Right atrium auricular region (tissue), 2 donors: Measurements from ENCODE around the gene CD40. TPM values are rescaled to one million over a fixed set of nuclear protein-coding genes. Genes with fewer than 3 reads are reported as not detected.

Experiments used
- DNase-seq: peaks from one replicate; pipeline ENCODE4 v3.0.0-alpha.2; 2019; ENCODE audit warnings: low spot score
- H3K27ac ChIP-seq, 2 donors: fragments of 200-600 bp; sonication (generic); 1 replicate in 1 of 2; 2 replicates in 1 of 2; pipeline ENCODE4 v1.5.1; 2016 to 2019
- H3K27me3 ChIP-seq, 2 donors: fragments of 200-600 bp; sonication (generic); one replicate each; pipeline versions ENCODE4 v1.5.1 to v1.6.0; 2017 to 2019
- H3K36me3 ChIP-seq: fragments of 200-600 bp; sonication (generic); one replicate; pipeline ENCODE4 v1.5.1; 2016
- H3K4me1 ChIP-seq, 2 donors: fragments of 200-600 bp; sonication (generic); one replicate each; pipeline versions ENCODE4 v1.5.1 to v1.6.0; 2017 to 2019
- H3K4me3 ChIP-seq, 2 donors: fragments of 200-600 bp; sonication (generic); 1 replicate in 1 of 2; 2 replicates in 1 of 2; pipeline ENCODE4 v1.5.1; 2017 to 2019; ENCODE audit warnings: mild to moderate bottlenecking in 1 of 2, moderate library complexity in 1 of 2
- H3K9me3 ChIP-seq, 2 donors: fragments of 200-600 bp; sonication (generic); one replicate each; pipeline ENCODE4 v1.5.1; 2019
- total RNA-seq, 2 donors: library from RNA; depleted of rRNA; stranded (reverse); fragments of >200 nt; gene quantifications; one replicate each; pipeline ENCODE4 v1.1.0, GENCODE V29; 2016
- TF ChIP-seq, protein P1 (sequence below), 2 donors: fragments of 200-600 bp; sonication (generic); IDR thresholded peaks; one replicate each; pipeline ENCODE4 v1.5.1; 2019; ENCODE audit warnings: antibody characterized with exemption in 2 of 2

Gene CD40
- total RNA-seq, 2 donors from 2014 or later: 9.6 to 14.9 TPM

DNA sequence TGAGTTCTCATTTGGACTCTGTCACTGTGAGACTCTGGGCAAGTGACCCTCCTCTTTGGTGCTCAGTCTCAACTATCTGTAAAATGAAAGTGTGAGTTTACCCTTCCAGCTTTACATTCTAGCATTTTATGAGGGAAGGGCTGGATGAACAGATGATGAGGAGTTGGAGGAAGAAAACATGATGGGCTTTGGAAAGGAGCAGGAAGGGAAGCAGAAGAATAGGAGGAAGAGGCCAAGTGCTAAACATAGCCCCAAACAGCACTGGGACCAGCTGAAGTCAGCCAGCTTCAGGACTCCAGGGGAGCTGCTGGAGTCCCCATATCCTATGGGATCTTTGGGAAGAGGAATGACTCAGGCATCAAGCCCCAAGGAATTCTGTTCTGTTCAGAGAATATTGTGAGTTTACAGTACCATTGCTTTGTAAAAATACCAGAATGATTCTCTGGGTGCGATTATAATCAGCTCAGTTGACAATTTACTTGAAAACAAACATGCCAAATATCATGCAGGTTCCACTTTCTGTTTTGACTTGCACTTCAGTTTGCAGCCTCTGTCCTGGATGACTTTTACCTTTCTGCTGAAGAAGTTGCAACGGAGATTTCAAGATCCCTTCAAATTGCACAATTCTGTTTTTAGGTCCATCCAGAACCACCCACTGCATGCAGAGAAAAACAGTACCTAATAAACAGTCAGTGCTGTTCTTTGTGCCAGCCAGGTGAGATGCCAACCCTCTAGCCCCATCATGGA is 3.2 kb downstream of the CD40 start:
- Histone ChIP-seq H3K4me1 (peaks cover 0 to 36% of the 10 kb centered on the region in 2 donors), H3K27ac (no peak overlapping the region), H3K27me3 (no peaks in the 10 kb centered on the region), H3K4me3 (no peak overlapping the region), H3K36me3 (no peaks in the 10 kb centered on the region), H3K9me3 (no peaks in the 10 kb centered on the region)
- TF ChIP-seq, protein P1, sequence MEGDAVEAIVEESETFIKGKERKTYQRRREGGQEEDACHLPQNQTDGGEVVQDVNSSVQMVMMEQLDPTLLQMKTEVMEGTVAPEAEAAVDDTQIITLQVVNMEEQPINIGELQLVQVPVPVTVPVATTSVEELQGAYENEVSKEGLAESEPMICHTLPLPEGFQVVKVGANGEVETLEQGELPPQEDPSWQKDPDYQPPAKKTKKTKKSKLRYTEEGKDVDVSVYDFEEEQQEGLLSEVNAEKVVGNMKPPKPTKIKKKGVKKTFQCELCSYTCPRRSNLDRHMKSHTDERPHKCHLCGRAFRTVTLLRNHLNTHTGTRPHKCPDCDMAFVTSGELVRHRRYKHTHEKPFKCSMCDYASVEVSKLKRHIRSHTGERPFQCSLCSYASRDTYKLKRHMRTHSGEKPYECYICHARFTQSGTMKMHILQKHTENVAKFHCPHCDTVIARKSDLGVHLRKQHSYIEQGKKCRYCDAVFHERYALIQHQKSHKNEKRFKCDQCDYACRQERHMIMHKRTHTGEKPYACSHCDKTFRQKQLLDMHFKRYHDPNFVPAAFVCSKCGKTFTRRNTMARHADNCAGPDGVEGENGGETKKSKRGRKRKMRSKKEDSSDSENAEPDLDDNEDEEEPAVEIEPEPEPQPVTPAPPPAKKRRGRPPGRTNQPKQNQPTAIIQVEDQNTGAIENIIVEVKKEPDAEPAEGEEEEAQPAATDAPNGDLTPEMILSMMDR (IDR thresholded peaks at IDR 0.05): no peak
- no peak for DNase-seq

DNA sequence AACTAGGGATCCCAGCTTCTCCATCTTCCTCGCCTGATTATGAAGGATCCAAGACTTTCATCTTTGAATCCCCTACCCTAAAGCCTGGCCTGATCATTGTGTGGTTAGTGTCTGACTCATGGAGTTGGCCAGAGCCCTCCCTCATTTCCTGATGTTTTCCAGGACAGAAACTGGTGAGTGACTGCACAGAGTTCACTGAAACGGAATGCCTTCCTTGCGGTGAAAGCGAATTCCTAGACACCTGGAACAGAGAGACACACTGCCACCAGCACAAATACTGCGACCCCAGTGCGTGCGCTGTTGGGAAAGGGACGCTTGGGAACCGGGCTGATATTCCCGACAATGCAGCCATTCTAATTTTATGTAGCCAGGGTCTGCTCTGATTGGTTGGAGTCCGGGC is 4.0 kb downstream of the CD40 start:
- TF ChIP-seq, protein P1 (IDR thresholded peaks at IDR 0.05): no peak
- H3K27me3 ChIP-seq: no peaks in the 10 kb centered on the region
- peaks cover 0 to 36% of the 10 kb centered on the region in 2 donors for H3K4me1 ChIP-seq
- H3K36me3 ChIP-seq: no peaks in the 10 kb centered on the region
- DNase-seq: no peak
- H3K4me3 ChIP-seq: no peak overlapping the region
- H3K9me3 ChIP-seq: no peaks in the 10 kb centered on the region
- H3K27ac ChIP-seq: no peak overlapping the region

DNA sequence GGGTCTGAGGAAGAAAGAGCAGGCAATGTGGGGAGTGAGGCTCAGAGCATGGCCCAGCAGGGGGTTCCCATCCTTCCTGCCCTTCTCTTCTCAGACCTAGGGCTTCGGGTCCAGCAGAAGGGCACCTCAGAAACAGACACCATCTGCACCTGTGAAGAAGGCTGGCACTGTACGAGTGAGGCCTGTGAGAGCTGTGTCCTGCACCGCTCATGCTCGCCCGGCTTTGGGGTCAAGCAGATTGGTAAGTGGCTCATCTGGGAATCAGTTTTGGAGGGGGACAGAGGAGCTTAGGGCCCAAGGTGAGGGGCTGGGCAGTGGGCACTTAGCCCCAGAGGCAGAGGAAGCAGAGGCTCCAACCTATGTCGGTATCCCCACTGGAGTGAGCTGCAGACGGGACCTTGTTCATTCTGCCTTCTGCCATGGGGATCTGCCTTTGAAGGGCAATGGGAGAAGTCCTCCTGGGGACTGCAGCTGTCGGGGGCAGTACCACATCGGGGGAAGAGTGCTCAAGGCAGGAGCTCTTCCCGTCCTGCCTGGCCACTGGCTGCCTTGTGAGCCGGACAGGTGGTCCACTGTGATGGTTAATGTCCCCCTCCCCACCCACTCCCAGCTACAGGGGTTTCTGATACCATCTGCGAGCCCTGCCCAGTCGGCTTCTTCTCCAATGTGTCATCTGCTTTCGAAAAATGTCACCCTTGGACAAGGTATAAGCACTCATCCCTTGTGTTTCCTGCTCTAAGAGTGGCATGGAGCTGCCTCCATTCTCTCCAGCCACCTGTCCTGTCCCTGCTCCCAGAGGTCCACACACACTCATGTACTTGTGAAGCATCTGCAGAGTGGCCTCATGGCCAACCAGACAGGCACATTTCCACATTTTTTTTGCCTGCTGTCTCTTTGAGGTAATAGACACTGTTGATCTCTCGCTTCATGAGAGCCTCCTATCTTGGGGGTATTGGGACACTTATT is 4.7 kb downstream of the CD40 start:
- H3K9me3 ChIP-seq: no peaks in the 10 kb centered on the region
- no peaks in the 10 kb centered on the region for H3K27me3 ChIP-seq
- no peaks in the 10 kb centered on the region for H3K36me3 ChIP-seq
- no peak overlapping the region for H3K4me3 ChIP-seq
- DNase-seq: no peak
- H3K4me1 ChIP-seq: peaks cover 0 to 29% of the 10 kb centered on the region in 2 donors
- TF ChIP-seq, protein P1 (IDR thresholded peaks at IDR 0.05): no peak
- no peak overlapping the region for H3K27ac ChIP-seq

DNA sequence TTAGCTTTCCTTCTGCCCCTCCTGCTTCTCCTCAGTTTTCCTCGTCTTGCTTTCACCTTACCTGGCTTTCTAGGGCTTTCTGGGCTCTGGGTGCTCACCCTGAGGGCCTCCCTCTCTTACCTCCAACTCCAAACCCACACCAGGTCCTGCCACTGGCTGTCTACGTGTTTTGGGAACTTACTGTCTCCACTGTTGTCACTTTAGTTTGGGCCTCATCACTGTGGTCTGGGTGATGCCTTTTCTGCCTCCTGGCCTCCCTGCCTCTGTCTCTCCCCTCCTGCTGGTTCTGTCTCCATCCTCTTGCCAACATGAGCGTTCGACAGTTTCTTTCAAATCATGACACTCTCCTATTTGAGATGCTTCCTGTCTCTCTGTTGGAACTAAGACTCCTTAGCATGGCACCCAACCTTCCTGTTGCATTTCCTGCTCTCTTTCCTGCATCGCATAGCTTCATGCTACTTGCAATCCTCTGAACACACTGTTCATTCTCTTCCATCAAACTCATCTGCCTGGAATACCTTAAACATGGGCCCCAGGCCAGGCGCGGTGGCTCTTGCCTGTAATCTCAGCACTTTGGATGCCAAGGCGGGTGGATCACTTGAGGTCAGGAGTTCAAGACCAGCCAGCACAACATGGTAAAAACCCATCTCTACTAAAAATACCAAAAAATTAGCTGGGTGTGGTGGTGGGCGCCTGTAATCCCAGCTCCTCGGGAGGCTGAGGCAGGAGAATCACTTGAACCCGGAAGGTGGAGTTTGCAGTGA is 5.5 kb downstream of the CD40 start:
- Histone ChIP-seq H3K36me3 (no peaks in the 10 kb centered on the region), H3K27ac (no peak overlapping the region), H3K27me3 (no peaks in the 10 kb centered on the region), H3K9me3 (no peaks in the 10 kb centered on the region), H3K4me1 (peaks cover 0 to 24% of the 10 kb centered on the region in 2 donors), H3K4me3 (no peak overlapping the region)
- TF ChIP-seq, protein P1 (IDR thresholded peaks at IDR 0.05): no peak
- no peak for DNase-seq

DNA sequence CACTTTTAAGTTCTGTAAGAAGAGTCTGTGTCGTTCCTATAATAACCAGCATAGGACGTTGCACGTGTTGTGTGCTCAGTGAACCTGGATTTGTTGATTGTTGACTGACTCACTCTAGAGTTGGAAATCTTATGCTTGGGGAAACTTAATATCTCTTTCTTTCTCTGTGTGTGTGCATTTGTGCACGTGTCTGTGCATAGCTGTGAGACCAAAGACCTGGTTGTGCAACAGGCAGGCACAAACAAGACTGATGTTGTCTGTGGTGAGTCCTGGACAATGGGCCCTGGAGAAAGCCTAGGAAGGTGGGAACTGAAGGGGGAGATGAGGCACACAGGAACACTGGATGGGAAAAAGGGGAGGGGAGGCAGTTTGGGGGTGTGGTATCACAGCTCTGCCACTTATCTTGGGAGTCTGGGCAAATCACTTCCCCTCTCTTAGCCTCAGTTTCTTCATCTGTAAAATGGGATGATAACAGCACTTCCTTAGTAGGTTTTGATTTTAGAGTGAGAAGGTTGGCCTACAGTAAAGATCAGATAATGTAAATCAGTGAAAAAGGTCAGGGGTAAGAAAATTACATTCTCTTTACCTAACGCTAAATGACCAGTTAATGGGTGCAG is 8.4 kb downstream of the CD40 start:
- DNase-seq: no peak
- TF ChIP-seq, protein P1 (IDR thresholded peaks at IDR 0.05): no peak
- Histone ChIP-seq H3K27ac (no peak overlapping the region), H3K4me3 (no peak overlapping the region), H3K4me1 (peaks cover 0 to 18% of the 10 kb centered on the region in 2 donors), H3K36me3 (no peaks in the 10 kb centered on the region), H3K27me3 (no peaks in the 10 kb centered on the region), H3K9me3 (no peaks in the 10 kb centered on the region)
